Frontal cortex (tissue), 4 donors: ENCODE data around the gene CAMSAP3. TPM values are rescaled to one million over a fixed set of nuclear protein-coding genes. Genes with fewer than 3 reads are reported as not detected.

Source experiments
- DNase-seq, 2 donors: peaks; one replicate each; pipeline ENCODE4 v3.0.0; 2012; ENCODE audit warnings: low spot score in 2 of 2
- FAIRE-seq: peaks from 2 replicates; lab custom pipeline; 2012; peaks lifted over from hg19 to GRCh38; lab: Jason Lieb, UNC
- total RNA-seq: library from RNA; depleted of rRNA; stranded (reverse); fragments of >200 nt; gene quantifications from one replicate; pipeline ENCODE4 v1.2.3, GENCODE V29; 2014
- donor health status: control.
- donor health status: control.
- donor health status: control.

CAMSAP3 gene
- total RNA-seq, 1 donor from 2014 or later = 16.3 TPM

DNA sequence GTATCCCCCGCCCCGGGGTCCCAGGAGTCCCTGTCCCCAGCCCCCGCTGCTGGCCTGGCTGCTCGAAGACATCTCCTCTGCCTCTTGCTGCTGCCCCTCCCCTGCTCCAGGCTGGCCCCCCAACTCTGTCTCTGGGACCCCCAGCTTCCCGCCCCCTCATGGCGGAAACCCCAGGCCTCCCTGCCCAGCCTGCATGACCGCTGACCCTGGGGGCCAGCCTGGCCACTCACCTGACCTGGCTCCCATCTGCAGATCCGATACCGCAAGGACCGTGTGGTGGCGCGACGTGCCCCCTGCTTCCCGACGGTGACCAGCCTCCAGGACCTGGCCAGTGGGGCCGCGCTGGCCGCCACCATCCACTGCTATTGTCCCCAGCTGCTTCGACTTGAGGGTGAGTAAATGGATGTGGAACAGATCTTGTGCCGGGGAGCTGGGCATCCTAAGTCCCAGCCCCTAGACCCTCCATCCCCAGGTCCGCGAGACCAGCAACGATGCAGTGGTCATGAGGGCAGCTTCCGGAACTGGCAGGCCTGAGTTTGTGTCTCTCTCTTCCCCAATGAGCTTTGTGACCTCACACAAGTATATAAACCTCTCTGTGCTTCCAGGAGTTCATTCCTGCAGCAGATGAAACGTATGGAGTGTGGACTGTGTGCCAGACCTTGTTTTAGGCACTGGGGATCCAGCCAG, 12.4 kb downstream of the CAMSAP3 start:
- no peak for DNase-seq
- no peak for FAIRE-seq

- no peak for DNase-seq
- FAIRE-seq = no peak
These were observed 15.0 kb downstream of the CAMSAP3 start for GRCh38 chr19:7610491-7611240.

DNA sequence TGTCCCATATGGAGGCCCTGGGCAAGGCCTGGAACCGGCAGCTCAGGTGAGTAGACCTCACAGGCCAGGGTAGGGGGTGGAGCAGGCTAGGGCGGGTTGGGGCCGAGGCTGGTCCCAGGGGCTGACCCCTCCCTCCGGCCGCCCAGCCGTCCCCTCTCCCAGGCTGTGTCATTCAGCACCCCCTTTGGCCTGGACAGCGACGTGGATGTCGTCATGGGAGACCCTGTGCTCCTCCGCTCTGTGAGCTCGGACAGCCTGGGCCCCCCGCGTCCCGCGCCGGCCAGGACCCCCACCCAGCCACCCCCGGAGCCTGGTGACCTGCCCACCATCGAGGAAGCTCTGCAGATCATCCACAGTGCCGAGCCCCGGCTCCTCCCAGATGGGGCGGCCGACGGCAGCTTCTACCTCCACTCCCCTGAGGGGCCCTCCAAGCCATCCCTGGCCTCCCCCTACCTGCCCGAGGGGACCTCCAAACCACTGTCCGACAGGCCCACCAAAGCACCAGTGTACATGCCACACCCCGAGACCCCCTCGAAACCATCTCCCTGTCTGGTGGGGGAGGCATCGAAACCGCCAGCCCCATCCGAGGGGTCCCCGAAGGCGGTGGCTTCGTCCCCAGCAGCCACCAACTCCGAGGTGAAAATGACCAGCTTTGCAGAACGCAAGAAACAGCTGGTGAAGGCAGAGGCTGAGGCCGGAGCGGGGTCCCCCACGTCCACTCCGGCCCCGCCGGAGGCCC, 16.0 kb downstream of the CAMSAP3 start:
- FAIRE-seq (no peak), DNase-seq (no peak)

GRCh38 chr19:7612282-7613274, 16.9 kb downstream of the CAMSAP3 start:
- FAIRE-seq = no peak
- no peak for DNase-seq

- no peak for DNase-seq
- FAIRE-seq = no peak
These were observed 19.4 kb downstream of the CAMSAP3 start for GRCh38 chr19:7614859-7615741.

GRCh38 chr19:7617172-7617571, 21.5 kb downstream of the CAMSAP3 start:
- DNase-seq (no peak), FAIRE-seq (no peak)

- no peak for FAIRE-seq
- DNase-seq = no peak
These were observed 22.1 kb downstream of the CAMSAP3 start for GRCh38 chr19:7617735-7618134.

DNA sequence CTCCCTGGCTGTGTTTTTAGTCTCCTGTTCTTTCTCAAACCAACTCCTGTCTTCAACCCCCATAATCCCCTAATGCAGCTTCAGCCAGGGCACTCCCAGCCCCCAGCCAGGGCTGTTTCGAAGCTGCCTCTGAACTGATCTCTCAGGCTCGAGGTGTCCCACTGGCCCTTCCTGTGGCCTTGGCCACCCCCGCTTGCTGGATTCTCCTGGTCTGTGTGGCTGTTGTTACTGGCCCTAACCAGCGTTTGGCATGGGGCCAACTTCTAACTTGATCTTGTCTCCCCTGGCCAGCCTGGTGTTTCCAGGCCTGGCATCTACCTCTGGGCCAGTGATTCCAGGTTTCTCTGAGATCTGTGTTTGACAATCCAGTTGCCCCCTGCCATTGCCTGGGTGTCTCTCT, 22.7 kb downstream of the CAMSAP3 start:
- FAIRE-seq = no peak
- DNase-seq = no peak

DNA sequence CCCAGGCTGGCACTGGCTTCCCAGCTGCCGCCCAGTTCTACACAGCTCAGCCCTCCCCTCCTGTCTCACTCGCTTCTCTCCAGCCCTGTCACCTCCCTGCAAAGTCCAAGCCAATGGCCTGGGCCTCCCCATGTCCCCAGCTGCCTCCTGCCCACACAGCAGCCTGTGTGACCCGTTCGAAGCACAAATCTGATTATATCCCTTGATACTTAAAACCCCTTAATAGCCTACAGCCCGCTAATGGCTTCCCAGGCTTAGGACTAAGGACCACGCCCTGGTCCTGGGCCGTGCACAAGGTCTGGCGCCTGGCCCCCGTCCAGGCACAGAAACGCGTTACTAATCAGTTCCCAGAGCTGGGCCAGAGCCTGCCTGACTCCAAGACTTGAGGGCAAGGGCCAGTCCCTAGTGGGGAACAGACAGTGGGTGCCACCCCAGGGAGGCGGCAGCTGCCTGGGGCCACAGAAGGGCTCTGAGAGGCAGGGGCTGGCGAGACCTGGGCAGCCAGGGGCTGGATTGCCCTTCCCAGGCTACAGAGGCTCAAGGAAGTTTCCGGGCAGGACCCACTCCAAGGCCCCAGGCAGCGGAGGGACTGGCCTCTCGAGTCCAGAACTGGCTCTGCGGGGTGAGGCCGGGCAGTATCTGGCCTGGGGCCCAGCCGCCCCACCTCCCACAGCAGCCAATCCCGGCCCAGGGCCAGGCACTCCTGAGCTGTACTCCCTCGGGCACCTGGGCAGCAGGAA, 23.3 kb downstream of the CAMSAP3 start:
- DNase-seq (no peak), FAIRE-seq (no peak)

DNA sequence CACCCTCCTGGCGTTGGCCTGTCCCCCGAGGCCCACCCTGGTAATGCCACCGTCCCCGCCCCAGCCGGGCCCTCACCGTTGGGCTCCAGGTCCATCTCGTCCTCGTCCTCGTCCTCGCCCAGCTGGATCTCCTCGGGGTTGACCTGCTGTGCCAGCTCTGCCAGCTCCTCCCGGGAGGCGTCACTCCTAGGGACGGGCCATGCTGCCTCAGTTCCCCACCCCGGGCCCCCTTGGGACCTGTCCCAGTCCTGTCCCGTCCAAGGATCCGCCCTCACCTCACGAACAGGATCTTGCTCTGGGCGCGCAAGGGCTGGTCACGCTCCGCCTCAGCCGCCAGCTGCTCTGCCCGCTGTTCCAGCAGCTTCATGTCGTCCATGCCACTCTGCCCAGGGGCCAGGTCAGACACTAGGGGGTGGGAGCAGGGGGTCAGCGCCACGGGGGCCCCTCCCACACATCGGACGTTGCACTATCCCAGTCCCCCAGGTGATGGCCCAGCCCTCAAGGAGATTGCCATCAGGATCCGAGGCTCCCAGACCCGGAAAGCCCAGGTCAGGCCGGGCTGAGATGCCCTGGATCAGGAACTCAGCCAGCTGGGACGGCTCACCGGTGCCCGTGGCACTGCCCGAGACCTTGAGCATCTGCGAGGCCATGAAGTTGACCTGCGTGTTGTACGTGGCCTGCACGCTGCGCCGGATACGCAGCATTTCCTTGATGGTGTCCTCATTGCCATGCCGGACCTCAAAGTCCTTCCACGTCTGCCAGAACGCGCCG, 24.2 kb downstream of the CAMSAP3 start:
- FAIRE-seq (no peak), DNase-seq (no peak)

DNA sequence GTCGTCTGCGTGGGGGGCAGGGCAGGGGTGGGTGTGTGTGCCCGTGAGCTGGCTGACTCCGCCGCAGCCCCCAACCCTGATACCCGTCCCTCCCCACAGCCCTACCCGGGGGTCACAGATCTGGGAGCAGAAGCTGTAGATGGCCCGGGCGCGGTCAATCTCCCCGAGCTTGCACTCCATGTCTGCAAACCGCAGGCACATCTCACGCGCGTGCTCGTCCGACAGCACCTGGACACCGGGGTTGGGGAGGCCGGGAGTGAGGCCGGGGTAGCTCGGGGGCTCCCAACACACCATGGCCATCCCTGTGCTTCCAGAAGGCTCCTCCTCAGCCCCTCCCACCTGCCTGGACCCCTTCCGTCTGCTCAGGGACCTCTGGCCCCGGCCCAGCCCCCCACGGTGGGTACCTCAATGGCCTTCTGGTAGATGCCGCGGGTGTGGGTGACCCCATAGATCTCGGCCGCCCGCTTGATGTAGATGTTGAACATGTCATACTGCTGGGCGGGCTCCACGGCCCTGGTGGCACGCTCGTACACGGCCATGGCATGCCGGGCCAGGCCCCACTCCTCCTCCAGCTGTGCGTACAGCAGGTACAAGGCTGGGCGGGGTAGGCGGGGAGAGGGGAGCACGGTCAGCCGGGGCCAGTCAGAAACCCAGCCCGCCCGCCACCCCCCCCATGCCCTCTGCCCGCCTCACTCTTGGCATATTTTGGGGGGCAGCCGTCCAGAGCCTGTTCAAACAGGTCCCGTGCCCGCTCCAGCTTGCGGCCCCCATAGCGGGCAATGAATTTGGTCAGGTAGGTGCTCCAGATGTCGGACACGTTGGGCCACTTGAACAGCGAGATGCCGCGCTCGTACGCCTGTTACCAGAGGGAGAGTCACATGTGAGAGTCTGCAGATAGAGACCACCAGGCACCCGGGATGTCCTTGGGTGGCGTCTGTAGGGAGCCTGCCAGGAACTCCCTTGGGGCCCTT, 25.1 kb downstream of the CAMSAP3 start:
- DNase-seq (no peak), FAIRE-seq (no peak)

DNA sequence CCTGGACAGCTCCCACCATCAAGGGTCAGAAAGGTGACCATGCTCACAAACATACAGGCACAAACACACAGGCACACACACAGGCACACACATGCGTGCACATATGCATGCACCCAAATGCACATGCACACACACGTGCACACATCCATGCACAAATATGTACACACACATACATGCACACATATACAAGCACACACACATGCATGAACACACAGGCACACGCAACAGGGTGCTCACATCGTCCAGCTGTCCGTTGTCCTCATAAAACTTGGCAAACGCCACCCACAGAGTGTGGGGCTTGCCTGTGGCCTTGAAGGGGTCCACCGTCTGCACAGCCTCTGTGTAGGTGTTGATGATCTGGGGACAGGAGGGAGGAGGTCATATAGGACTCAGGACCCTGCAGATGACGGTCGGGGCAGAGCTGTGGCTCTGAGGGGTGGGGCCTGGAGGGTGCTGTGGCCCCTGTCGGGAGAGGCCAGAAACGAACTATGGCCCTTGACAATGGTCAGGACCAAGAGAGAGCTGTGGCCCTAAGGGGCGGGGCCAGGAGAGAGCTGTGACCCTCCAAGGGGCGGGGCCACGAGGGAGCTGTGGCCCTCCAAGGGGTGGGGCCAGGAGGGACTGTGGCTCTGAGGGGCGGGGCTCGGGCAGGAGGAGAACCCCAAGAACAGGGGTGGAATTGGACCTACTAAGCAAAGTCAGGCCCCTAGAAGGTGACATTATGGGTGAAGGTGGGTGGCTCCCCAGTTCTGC, 27.4 kb downstream of the CAMSAP3 start:
- DNase-seq (no peak), FAIRE-seq (no peak)

- FAIRE-seq (no peak), DNase-seq (no peak)
These were observed 28.3 kb downstream of the CAMSAP3 start for GRCh38 chr19:7623725-7624603.

GRCh38 chr19:7624810-7625209, 29.1 kb downstream of the CAMSAP3 start:
- FAIRE-seq = no peak

More at GRCh38 chr19:7624810-7625209, 29.1 kb downstream of the CAMSAP3 start:
- DNase-seq = no peak
